Measurements from ENCODE around the gene C6orf62.
"Not testable (repeated sequence)": the region's sequence is repeated elsewhere in the genome, so short reads cannot be mapped to it uniquely, and the experiment has no call there.

Gene C6orf62

GRCh38 chr6:24719125-24719971 lies at the start of gene C6orf62:
Gene C6orf62 (minus strand): TSS chr6:24719154. CDS start chr6:24718668, 486 bp downstream.
- no peak for DNase-seq

DNA sequence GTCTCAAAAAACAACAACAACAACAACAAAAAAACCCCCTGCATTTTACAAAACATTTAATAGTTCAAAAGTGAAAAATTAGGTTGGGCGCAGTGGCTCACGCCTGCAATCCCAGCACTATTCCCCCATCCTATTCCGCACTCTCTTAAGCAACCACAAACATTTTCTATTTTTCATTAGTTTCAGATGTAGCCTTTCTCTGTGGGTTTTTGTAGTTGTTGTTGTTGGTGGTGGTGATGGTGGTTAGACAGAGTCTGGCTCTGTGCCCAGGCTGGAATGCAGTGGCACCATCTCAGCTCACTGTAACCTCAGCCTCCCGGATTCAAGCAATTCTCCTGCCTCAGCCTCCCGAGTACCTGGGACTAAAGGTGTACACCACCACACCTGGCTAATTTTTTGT lies 49.4 kb upstream of the C6orf62 start:
- no peak for DNase-seq

GRCh38 chr6:24766680-24767462 lies 47.9 kb upstream of the C6orf62 start:
- DNase-seq = peak; percentile 30

- DNase-seq = not testable (repeated sequence)
Measured at GRCh38 chr6:24765968-24766367, 47.0 kb upstream of the C6orf62 start.

DNA sequence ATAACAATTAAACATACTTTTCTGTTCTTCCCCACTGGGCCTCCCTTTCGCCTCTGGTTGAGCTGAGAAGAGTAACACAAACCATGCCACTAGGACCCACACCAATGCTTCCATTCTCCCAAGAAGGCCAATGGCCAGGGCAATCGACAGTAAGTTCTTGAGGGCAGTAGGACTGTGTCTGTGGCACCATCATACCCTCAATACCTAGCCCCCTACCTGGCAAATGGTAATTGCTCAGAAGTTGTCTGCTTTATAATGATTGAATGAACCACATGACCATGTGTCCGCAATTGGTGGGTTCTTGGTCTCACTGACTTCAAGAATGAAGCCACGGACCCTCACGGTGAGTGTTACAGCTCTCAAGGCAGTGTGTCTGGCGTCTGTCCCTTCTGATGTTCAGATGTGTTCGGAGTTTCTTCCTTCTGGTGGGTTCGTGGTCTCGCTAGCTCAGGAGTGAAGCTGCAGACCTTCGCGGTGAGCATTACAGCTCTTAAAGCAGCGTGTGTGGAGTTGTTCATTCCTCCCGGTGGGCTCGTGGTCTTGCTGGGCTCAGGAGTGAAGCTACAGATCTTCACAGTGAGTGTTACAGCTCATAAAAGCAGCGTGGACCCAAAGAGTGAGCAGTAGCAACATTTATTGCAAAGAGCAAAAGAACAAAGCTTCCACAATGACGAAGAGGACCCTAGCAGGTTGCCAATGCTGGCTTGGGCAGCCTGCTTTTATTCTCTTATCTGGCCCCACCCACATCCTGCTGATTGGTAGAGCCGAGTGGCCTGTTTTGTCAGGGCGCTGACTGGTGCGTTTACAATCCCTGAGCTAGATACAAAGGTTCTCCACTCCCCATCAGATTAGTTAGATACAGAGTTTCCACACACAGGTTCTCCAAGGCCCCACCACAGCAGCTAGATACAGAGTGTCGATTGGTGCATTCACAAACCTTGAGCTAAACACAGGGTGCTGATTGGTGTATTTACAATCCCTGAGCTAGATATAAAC lies 46.2 kb upstream of the C6orf62 start:
- not testable (repeated sequence) for DNase-seq

GRCh38 chr6:24763578-24763977 lies 44.6 kb upstream of the C6orf62 start:
- no peak for DNase-seq

- DNase-seq = no peak
Measured at GRCh38 chr6:24761851-24762250, 42.9 kb upstream of the C6orf62 start.

DNA sequence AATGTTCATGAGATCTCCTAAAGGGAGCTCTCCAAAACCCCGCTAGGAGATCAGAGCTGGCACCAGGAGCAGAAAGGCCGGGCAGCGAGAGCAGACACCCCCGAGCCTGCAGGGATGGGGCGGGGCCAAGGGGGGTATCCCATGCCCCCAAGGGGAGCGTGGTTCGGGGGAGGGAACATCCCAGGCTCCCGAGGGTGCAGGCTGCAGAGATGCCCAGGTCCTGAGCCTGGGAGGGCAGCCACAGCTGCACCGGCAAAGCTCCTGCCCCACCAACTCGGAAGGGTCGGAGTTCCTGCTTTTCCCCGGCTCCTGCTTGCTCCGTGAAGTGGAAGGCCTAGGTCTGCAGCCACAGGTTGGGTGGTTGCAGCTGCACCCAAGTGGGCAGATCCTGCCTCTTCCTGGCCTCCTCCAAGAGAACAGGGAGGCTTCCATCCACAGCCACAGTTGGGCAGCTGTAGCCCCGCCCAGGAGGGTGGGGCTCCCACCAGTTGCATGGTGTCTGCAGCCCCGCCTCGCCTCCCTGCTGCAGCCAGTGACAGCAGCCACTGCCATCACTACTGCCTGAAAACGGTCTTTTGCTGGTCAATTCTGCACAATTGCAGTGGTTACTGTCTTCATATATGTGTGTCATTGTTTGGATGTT lies 42.4 kb upstream of the C6orf62 start:
- DNase-seq = no peak

- no peak for DNase-seq
Measured at GRCh38 chr6:24760210-24760609, 41.3 kb upstream of the C6orf62 start.

GRCh38 chr6:24759718-24760117 lies 40.8 kb upstream of the C6orf62 start:
- no peak for DNase-seq

DNA sequence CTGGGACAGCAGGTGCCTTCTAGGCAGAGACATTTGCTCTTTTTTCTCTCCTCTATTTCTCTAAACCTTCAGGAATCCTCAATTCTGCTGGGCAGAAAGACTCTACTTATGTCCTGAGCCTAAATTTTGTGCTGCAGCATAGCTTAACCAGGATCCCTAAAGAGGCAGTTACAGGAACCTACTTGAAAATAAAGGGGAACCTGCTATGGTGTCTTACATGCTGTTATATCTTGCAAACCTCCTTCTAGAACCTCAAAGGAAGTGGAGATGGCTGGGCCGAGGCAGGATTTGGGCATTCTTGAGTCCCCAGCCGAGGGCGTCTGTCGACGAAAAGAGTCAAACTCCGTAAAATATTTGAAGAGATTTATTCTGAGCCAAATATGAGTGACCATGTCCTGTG lies 38.7 kb upstream of the C6orf62 start:
- no peak for DNase-seq

DNA sequence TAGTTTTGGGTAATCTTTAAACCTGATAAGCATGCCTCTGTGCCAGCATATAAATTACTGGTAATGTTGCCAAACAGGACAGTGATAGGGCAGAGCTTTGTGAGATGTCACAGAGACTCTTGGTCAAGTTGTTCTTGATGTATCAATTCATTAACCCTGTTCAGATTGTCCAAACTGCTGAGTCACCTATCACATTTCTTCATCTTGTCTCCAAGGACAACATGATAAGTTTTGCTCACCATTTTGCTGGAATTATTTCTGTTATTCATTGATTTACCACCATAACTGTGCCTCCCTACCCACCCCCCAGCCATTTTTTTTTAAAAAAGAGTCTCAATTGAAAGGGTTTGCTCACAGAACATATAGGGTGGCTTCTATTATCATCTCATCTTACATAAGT lies 36.3 kb upstream of the C6orf62 start:
- no peak for DNase-seq

- not testable (repeated sequence) for DNase-seq
Measured at GRCh38 chr6:24754378-24754777, 35.4 kb upstream of the C6orf62 start.

DNA sequence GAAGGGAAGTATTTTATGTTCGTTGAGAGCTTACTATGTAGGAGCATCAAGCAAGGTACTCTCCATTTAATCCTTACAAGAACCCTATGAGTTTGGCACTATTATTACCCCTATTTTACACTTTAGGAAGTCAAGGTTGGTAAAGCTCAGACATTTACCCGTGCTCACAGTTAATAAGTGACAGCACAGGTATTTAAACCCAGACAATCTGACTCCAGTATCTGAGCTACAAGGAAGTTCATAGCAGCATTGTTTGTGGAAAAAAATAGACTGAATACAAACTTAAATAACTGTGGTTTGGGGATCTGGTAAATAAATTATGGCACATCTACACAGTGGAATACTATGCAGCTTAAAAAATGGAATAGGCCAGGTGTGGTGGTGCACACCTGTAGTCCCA lies 34.6 kb upstream of the C6orf62 start:
- no peak for DNase-seq

DNA sequence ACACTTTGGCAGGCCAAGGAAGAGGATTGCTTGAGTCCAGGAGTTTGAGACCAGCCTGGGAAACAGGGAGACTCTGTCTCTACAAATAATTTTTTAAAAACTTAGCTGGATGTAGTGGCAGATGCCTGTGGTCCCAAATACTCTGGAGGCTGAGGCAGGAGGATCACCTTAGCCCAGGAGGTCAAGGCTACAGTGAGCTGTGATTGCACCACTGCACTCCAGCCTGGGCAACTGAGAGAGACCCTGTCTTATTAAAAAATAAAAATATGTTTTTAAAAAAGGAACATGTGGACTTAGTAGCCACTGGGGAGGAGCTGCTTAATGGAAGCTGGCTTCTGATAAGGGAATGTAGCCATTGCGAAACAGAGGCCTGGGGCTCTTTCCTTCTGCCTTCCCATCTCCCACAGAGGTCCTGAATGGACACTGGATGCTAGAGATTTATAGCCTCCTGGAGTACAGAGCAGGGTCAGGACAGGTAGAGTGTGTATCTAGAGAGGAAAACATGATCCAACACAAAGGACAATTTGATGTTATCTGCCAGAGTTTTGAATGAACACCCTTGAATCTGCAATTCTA lies 34.1 kb upstream of the C6orf62 start:
- no peak for DNase-seq

DNA sequence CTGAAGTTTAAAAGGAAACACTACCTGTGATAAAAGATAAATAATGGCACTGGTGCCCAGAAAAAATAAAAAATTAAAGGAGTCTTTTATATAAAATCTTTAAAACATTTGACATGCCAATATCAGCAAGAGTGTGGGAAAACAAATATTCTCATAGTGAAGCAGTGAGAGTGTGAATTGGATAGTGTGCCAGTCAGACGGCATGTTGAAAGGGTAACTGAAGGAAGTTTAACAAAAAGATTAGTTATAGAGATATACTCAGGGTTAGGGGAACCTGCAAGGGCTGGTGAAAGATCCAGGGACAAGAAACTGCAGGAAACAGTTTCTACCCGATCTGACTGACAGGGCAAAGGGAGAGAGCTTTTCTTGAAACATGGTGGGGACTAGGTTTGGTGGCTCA lies 33.5 kb upstream of the C6orf62 start:
- DNase-seq = no peak

- not testable (repeated sequence) for DNase-seq
Measured at GRCh38 chr6:24750878-24751277, 31.9 kb upstream of the C6orf62 start.

DNA sequence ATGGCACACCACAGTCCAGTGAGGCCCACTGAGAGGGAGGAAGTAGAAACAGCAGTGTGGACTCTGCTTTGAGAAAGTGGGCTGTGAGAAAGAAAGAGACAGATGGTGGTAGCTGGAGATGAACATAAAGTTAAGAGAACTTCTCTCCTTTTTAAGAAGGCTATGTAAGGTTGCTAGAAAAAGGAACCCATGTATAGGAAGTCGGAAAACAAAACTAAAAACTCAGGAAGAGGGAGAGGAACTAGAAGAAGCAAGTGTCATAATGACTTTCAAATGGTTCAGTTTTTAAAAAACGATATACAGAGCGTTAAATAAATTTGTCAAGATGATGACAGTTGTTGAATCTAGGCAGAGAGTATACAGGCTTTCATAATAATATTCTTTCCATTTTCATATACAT lies 30.3 kb upstream of the C6orf62 start:
- no peak for DNase-seq

DNA sequence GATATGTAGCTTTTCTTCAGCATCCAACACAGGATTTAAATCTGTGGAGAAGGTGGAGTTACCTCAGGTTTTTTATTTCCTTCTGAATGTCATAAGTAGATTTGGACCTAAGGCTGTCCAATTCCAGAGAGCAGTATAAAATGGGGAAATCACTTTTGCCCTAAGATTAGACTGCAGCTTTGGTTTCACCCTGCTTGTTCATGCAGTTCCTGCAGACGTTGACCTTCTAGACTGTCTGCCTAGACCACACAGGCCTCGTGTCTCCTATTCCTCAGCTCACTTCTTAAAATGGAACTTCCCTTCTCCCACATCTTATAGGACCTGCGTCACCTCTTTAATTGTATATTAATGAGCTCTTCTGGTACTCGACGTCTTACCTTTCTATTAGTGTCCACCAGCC lies 26.0 kb upstream of the C6orf62 start:
- DNase-seq = no peak

DNA sequence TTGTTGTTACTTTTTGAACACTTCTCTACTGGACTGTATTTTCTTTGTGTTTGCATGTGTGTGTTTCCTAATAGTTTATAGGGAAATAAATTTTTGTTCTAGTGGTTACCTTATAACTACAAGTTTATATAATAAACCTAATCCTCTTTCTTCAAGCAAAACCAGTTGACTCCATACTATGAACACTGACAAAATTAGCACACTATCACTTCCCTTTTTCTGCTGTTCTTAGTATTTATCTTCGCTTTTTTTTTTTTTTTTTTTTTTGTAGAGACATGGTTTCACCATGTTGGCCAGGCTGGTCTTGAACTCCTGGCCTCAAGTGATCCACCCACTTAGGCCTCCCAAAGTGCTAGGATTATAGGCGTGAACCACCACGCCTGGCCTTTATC lies 25.0 kb upstream of the C6orf62 start:
- DNase-seq = no peak

DNA sequence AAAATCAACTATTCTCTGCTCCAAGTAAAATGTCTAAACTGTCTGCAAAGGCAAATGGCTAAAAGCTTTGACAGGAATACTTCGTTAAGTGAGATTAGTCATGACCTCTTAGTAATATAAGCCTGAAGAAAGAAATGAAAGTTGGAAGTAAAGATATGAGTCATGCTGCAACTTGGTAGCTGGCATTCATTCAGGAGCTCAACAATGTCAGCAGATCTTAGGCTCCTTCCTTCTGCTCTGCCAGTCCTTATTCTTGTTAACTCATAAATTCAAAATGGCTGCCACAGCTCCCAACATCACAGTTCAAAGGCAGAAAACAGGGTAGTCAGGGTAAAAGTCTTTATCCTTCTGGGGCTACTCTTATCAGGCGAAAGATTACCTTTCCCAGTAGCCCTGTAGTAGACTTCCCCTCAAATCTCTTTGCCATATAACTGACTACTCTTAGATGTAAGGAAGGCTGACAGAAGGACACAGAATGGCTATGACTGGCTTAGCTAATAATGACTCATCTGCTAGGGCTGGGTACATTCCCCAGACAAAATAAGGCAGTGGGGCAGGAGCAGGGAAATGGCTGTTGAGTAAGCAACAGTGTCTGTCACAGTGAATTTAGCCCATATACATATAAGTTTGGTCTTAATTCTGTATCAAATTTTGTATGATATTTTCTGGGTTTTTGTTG lies 24.4 kb upstream of the C6orf62 start:
- no peak for DNase-seq
